GM21576 (cell line): Measurements from ENCODE around the gene NHSL2.

Source experiments
- ATAC-seq: cut with Tn5 transposase; IDR thresholded peaks from one replicate; pipeline ENCODE4 v1.9.1; 2021; ENCODE audit warnings: mild to moderate bottlenecking, moderate library complexity; ENCODE audit not compliant: unreplicated experiment

Gene NHSL2

GRCh38 chrX:72102126-72102525, 191.5 kb downstream of the NHSL2 start:
- no peak for ATAC-seq

GRCh38 chrX:72102760-72103159, 192.1 kb downstream of the NHSL2 start:
- no peak for ATAC-seq

- peak; percentile 47 for ATAC-seq
These were observed 194.8 kb downstream of the NHSL2 start for GRCh38 chrX:72105436-72105835.

- ATAC-seq = no peak
These were observed 196.7 kb downstream of the NHSL2 start for GRCh38 chrX:72107320-72107719.

- no peak for ATAC-seq
These were observed 197.4 kb downstream of the NHSL2 start for GRCh38 chrX:72107841-72108595.

- no peak for ATAC-seq
These were observed 198.0 kb downstream of the NHSL2 start for GRCh38 chrX:72108666-72109065.

DNA sequence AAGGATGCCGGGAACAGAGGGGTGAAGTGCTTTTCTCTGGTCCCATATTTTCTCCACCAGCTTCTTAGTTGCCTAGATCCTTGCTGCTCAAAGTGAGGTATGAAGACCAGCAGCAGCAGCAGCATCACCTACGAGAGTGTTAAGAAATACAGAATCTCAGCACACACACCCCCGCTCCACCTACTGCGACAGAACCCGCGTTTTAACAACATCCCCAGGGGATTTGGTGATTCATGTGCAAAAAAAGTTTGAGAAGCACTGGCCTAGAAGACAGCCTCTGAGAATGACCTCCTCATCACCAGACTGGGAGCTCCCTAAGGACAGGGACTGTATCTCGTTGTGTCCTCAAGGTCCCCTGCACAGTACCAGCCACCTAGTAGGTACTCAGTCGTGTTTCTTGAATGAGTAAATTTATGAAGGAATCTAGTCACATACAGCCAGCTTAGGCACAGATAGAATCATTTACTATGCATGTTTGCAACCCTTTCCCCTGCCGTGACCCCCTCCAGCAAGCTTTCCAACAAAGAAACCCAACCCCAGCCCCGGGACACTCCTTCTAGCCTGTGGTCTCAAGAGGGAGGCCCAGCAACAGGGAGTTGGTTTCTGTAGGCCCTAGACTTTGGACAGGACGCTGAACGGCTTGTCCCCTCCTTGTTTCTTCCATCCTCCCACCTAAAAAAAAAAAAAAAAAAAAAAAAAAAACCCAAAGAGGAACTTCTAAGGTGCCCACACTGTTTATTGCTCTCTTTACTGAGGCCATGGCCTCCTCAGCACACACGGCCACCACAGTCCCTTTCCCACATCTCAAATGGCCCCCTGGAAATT, 199.6 kb downstream of the NHSL2 start:
- no peak for ATAC-seq

- ATAC-seq = no peak
These were observed 200.4 kb downstream of the NHSL2 start for GRCh38 chrX:72110876-72111708.

DNA sequence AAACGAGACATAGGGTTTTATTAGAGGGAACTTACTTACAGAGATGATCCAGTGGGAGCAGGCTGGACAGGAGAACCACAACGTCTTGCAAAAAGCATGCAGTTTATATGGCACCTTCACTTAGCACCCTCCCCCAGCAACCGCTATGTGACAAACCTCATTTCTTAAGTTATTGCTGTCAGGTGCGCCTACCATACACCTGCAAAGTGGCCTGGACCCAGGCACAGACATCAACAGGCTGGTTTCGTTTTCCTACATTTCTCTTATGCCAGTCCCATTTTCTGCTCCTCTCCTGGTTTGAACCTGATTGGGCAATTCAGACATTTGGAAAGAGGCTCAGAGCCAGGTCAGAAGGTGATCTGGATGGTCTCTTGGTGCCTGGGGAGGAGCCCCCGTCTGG, 202.8 kb downstream of the NHSL2 start:
- ATAC-seq = no peak

- no peak for ATAC-seq
These were observed 203.7 kb downstream of the NHSL2 start for GRCh38 chrX:72114306-72114705.

DNA sequence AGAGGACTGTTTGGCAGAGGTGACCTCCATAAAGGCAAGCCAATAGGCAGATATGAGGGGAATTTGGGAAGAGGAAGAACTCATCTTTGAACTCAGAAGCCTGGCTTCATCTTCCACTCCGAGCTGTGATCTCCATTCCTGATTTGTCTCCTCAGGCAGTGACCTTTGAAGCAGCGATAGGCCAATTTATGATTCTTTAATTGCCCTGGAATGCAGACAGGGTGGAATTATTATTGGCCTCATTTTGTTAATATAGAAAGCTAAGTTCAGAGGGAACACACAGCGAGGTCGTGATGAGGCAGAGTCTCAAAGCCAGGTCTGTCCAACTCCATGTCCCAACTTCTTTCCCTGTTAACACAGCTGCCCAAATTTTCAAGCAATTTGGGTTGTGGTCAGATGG, 204.2 kb downstream of the NHSL2 start:
- ATAC-seq = no peak

DNA sequence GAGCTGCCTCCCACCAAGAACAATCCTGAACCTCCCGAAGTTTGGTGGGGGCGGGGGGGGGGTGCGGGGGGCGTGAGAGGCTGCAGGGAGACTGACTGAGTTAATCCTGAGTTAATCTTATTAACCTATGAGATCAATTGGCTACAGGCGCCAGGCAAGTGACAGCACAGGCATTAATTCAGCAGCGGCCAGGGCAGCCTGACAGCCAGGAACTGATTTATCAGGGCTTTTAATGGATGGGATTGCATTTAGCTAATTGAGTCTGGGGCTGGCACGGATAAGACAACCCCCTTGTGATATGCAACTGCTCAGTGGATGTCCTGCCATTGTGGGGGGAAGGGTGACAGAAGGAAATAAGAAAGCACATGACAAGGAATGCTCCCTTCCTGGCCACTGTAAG, 204.7 kb downstream of the NHSL2 start:
- no peak for ATAC-seq

DNA sequence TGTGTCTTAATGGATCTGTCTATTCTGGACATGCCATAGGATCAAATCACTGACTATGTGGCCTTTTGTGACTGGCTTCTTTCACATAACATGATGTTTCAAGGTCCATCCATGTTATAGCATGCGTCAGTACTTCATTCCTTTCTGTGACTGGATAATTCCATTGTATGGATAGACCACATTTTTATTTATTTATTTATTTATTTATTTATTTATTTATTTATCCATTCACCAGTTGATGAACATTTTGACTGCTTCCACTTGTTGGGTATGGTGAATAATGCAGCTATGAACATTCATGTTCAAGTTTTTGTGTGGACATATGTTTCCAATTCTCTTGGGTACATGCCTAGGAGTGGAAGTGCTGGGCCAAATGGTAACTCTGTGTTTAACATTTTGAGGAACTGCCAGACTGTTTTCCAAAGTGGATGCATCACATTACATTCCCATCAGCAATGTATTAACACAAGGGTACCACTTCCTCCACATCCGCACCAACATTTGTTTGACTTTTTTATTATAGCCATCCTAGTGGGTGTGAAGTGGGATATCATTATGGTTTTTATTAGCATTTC, 207.1 kb downstream of the NHSL2 start:
- ATAC-seq = no peak

GRCh38 chrX:72120837-72121236, 210.2 kb downstream of the NHSL2 start:
- no peak for ATAC-seq

- peak; percentile 66 for ATAC-seq
These were observed 210.7 kb downstream of the NHSL2 start for GRCh38 chrX:72121383-72121782.

DNA sequence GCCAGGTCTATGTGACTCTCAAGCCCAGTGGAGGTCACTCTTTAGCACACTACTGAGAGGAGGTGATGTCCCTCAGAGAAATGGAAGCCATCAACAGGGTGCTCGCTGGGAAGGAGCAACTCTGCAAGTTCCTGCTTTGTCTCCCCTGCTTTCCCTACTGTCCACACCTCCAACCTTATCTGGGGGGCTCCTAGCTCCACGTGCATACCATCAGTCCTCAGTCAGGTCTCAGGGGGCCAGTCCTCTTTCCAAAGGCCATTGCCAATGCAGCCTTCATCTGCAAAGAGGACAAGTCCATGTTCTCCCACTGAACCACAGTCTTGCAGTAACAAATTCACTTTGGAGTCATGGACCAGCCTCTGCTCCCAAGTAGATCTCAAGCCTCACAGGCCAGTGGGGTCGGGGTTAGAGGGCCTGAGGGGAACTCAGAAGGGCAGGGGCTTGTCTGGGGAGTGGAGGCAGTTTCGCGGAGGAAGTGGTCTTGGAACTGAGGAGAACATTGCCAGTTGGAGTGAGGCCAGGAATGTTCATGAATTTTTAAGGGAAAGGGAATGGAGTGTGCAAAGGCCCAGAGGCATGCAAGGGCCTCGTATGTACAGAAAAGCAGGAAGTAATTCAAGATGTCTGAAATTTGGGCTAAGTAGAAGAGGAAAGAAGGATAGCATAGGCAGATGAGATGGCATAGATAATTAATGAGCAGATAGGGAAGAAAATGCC, 212.1 kb downstream of the NHSL2 start:
- ATAC-seq = no peak

GRCh38 chrX:72123471-72124185, 213.0 kb downstream of the NHSL2 start:
- no peak for ATAC-seq

DNA sequence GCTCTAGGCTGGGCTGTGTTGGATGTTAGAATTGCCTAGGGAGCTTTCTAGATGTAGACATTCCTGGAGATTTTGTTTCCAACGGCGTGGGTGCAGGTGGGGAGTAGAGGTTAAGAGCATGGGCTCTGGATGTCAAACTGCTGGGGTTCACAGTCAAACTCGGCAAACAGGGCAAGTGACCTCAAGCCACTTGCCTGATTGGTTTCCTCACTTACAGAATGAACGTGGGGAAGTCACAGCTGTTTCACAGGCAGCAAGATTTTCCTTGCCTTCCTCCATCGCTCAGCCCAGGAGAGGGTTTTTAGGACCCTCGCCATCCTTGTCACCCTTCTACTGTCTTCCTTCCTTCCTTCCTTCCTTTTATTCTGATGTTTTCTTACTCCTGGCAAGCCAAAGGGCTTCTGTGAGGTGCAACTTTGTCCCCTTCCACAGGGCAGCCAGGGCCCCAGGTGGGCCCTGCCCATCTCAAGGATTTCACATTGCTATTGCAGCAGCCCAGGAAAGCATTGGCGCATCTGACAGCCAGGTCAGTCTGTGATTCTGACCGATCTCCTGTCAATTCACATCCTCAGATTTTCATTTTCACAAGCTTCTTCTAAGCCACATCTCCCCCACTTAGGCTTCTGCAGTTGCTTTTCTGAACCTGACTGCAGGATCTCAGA, 214.0 kb downstream of the NHSL2 start:
- no peak for ATAC-seq

DNA sequence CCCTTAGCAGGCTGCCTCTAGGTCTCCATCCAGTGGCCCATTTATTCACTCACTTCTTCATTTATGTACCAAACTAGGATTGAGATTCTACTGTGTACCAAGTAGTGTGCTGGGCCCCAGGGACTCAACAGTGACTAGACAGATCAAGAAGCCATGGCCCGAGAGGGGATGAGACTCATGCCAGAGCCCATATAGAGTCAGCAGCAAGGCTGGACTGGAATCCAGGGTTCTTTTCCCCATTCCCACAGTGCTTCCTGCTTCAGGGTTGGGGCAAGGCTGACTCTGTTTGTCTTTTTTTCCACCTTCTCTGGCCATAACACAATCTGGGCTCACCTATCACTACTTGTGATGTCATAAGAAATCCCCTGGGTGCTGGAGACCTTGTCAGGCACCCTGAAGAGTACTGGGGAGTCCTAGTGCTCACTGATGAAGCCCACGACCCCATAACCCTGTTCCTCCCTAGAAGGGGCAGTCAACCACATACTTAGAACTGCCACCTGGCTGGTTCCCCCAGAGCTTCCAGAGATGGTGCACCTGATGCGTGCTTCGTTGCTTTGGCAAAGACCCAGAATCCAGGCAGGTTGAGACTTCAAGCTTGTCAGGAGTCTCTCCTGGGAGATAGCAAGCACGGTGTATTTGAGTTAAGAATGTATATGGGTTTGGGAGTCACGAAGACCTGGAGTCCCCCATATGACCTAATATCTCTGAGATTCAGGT, 214.8 kb downstream of the NHSL2 start:
- no peak for ATAC-seq
